Activated T-helper 2 cell treated with anti-CD3 and anti-CD28 coated beads, Interferon-gamma antibody, Interleukin-2, Interleukin-4, amounts not matched to agents 10 μg/mL and 5 μg/mL and 100 μg/mL, durations not matched to agents 14 hours and 24 hours and 36 hours (primary cell): ENCODE results near the gene TOMM40. TPM values are rescaled to one million over a fixed set of nuclear protein-coding genes. Genes with fewer than 3 reads are reported as not detected.
"Not testable (repeated sequence)": the region's sequence is repeated elsewhere in the genome, so short reads cannot be mapped to it uniquely, and the experiment has no call there.

Experiments
- DNase-seq: peaks from one replicate; pipeline ENCODE4 v3.0.0; 2021; ENCODE audit warnings: low spot score
- H3K27ac Mint-ChIP-seq: one replicate; pipeline ENCODE4 v1.8.0; 2021; ENCODE audit warnings: mixed read lengths
- H3K27me3 Mint-ChIP-seq: one replicate; pipeline ENCODE4 v1.8.0; 2021; ENCODE audit warnings: low read depth, mixed read lengths
- H3K36me3 Mint-ChIP-seq: one replicate; pipeline ENCODE4 v1.8.0; 2021; ENCODE audit warnings: low read depth, mixed read lengths
- H3K4me1 Mint-ChIP-seq: one replicate; pipeline ENCODE4 v1.8.0; 2021; ENCODE audit warnings: low read depth, mixed read lengths
- H3K4me3 Mint-ChIP-seq: one replicate; pipeline ENCODE4 v1.8.0; 2021; ENCODE audit warnings: low read depth, mild to moderate bottlenecking, moderate library complexity, mixed read lengths
- H3K9me3 Mint-ChIP-seq: one replicate; pipeline ENCODE4 v1.8.0; 2021; ENCODE audit warnings: mixed read lengths
- intact Hi-C: fragments of 100-400 bp; cut with micrococcal nuclease; formaldehyde crosslinking; loops from one replicate; pipeline ENCODE4 v1.15.1; 2023
- total RNA-seq: library from RNA; stranded (reverse); gene quantifications from 2 replicates; pipeline ENCODE4 v1.2.3, GENCODE V29; 2022

Gene TOMM40
- total RNA-seq, 1 donor from 2014 or later: 152 TPM

DNA sequence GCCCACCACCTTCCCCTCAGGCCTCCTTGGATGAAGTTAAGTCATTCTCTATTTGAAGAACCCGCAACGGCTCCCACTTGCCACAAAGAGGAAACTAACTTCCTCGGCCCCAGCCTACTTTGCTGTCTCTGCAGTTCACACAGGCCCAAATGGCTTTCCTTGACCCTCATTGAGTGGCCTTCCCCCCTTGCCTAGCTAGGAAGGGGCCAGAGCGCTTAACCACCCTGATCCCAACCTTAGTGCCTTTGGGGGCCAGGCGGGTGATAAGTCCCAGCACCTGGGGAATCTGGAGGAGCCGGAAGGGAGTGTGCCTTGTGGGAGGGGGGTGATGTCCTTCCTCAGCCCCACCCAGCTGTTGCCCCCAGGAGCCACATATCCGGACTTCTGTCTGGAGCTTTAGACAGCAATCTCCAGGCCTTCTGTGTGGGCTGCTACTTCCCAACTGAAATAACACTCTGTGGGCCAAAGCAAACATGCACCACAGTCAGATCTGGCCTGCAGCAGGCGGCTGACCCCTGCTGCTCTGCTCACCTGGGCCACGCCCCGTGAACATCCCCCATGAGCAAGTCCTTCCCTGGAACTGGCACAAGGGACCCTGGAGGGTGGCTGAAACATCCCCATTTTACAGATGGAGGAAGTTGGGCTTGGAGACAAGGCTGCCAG, 34.5 kb upstream of the TOMM40 start:
- Mint-ChIP-seq H3K27ac (no peak overlapping the region), H3K4me1 (peaks cover 1% of the 10 kb centered on the region), H3K4me3 (no peak overlapping the region), H3K9me3 (no peaks in the 10 kb centered on the region), H3K36me3 (no peaks in the 10 kb centered on the region), H3K27me3 (peaks cover 2% of the 10 kb centered on the region)
- intact Hi-C loops: no loop called here
- DNase-seq: no peak

- Mint-ChIP-seq H3K36me3 (no peaks in the 10 kb centered on the region), H3K4me1 (peaks cover 1% of the 10 kb centered on the region), H3K27me3 (peaks cover 2% of the 10 kb centered on the region), H3K27ac (no peak overlapping the region), H3K4me3 (no peak overlapping the region), H3K9me3 (no peaks in the 10 kb centered on the region)
- intact Hi-C loops: no loop called here
- DNase-seq: no peak
These were observed 33.2 kb upstream of the TOMM40 start for GRCh38 chr19:44857837-44858236.

DNA sequence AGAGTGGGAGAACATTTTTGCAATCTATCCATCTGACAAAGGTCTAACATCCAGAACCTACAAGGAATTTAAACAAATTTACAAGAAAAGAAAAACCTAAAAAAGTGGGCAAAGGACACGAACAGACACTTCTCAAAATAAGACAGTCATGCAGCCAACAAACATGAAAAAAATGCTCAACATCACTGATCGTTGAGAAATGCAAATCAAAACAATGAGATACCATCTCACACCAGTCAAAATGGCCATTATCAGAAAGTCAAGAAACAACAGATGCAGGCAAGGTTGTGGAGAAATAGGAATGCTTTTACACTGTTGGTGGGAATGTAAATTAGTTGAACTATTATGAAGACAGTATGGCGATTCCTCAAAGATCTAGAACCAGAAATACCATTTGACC, 29.5 kb upstream of the TOMM40 start:
- intact Hi-C loops, DNase-seq, H3K4me3 Mint-ChIP-seq, H3K4me1 Mint-ChIP-seq, H3K27ac Mint-ChIP-seq, H3K27me3 Mint-ChIP-seq, H3K36me3 Mint-ChIP-seq, H3K9me3 Mint-ChIP-seq: not testable (repeated sequence)

DNA sequence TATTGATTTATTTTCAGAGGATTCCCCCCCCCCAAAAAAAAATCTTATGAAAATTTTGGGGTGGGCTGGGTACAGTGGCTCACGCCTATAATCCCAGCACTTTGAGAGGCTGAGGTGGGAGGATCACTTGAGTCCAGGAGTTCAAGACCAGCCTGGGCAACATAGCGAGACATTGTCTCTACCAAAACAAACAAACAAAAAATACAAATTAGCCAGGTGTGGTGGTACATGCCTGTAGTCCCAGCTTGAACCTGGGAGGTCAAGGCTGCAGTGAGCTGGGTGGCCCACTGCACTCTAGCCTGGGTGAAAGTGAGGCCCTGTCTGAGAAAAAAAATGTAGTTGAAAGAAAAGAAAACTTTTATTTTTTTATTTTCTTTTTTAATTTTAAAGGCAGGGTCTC, 27.1 kb upstream of the TOMM40 start:
- no peak for DNase-seq
- intact Hi-C loops: no loop called here
- H3K4me1 Mint-ChIP-seq: no peaks in the 10 kb centered on the region
- H3K9me3 Mint-ChIP-seq: no peaks in the 10 kb centered on the region
- H3K36me3 Mint-ChIP-seq: no peaks in the 10 kb centered on the region
- H3K4me3 Mint-ChIP-seq: no peak overlapping the region
- no peak overlapping the region for H3K27ac Mint-ChIP-seq
- no peaks in the 10 kb centered on the region for H3K27me3 Mint-ChIP-seq

GRCh38 chr19:44865196-44865767, 25.8 kb upstream of the TOMM40 start:
- H3K4me3 Mint-ChIP-seq: no peak overlapping the region
- intact Hi-C loops: no loop called here
- no peak overlapping the region for H3K27ac Mint-ChIP-seq

DNA sequence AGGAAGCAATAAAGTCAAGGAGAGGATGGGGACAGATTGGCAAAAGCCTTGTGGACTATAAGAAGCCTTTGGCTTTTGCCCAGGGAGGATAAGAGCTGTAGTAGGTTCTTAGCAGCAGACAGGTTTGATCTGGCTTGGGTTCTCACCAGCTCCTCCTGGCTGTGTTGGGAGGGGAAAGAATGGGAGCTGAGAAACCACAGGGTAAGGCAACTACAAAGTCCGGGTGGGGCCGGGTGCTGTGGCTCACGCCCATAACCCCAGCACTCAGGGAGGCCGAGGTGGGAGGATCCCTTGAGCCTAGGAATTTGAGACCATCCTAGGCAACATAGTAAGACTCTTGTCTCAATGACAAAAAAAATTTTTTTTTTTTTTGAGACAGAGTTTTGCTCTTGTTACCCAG, 24.4 kb upstream of the TOMM40 start:
- Mint-ChIP-seq H3K36me3 (no peaks in the 10 kb centered on the region), H3K4me1 (no peaks in the 10 kb centered on the region), H3K27me3 (no peaks in the 10 kb centered on the region), H3K9me3 (no peaks in the 10 kb centered on the region), H3K4me3 (no peak overlapping the region), H3K27ac (no peak overlapping the region)
- intact Hi-C loops: no loop called here
- no peak for DNase-seq

More at GRCh38 chr19:44865196-44865767, 25.8 kb upstream of the TOMM40 start:
- DNase-seq: no peak
- no peaks in the 10 kb centered on the region for H3K9me3 Mint-ChIP-seq
- H3K4me1 Mint-ChIP-seq: no peaks in the 10 kb centered on the region
- no peaks in the 10 kb centered on the region for H3K27me3 Mint-ChIP-seq
- H3K36me3 Mint-ChIP-seq: no peaks in the 10 kb centered on the region

GRCh38 chr19:44867578-44867977, 23.5 kb upstream of the TOMM40 start:
- intact Hi-C loops: no loop called here
- no peak overlapping the region for H3K4me3 Mint-ChIP-seq
- H3K36me3 Mint-ChIP-seq: no peaks in the 10 kb centered on the region
- H3K27ac Mint-ChIP-seq: no peak overlapping the region
- DNase-seq: no peak
- no peaks in the 10 kb centered on the region for H3K27me3 Mint-ChIP-seq
- H3K4me1 Mint-ChIP-seq: no peaks in the 10 kb centered on the region
- no peaks in the 10 kb centered on the region for H3K9me3 Mint-ChIP-seq

GRCh38 chr19:44869733-44870470, 21.2 kb upstream of the TOMM40 start:
- DNase-seq: no peak
- intact Hi-C loops: no loop called here
- H3K36me3 Mint-ChIP-seq: no peaks in the 10 kb centered on the region
- no peak overlapping the region for H3K4me3 Mint-ChIP-seq
- no peak overlapping the region for H3K27ac Mint-ChIP-seq
- H3K4me1 Mint-ChIP-seq: no peaks in the 10 kb centered on the region
- no peaks in the 10 kb centered on the region for H3K27me3 Mint-ChIP-seq
- H3K9me3 Mint-ChIP-seq: no peaks in the 10 kb centered on the region

DNA sequence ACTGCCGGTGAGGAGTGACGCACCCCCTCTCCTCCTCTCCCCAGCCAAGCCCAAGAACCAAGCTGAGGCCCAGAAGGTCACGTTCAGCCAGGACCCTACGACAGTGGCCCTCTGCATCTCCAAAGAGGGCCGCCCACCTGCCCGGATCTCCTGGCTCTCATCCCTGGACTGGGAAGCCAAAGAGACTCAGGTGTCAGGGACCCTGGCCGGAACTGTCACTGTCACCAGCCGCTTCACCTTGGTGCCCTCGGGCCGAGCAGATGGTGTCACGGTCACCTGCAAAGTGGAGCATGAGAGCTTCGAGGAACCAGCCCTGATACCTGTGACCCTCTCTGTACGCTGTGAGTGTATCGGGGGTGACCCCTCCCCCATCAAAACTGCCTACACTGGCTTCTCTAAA, 19.2 kb upstream of the TOMM40 start:
- no peaks in the 10 kb centered on the region for H3K36me3 Mint-ChIP-seq
- H3K27ac Mint-ChIP-seq: no peak overlapping the region
- DNase-seq: no peak
- intact Hi-C loops: no loop called here
- H3K4me3 Mint-ChIP-seq: no peak overlapping the region
- no peaks in the 10 kb centered on the region for H3K9me3 Mint-ChIP-seq
- H3K4me1 Mint-ChIP-seq: no peaks in the 10 kb centered on the region
- no peaks in the 10 kb centered on the region for H3K27me3 Mint-ChIP-seq

GRCh38 chr19:44872661-44873060, 18.4 kb upstream of the TOMM40 start:
- Mint-ChIP-seq H3K4me3 (no peak overlapping the region), H3K36me3 (no peaks in the 10 kb centered on the region), H3K27me3 (no peaks in the 10 kb centered on the region), H3K9me3 (no peaks in the 10 kb centered on the region), H3K4me1 (no peaks in the 10 kb centered on the region), H3K27ac (no peak overlapping the region)
- DNase-seq: no peak
- intact Hi-C loops: no loop called here

DNA sequence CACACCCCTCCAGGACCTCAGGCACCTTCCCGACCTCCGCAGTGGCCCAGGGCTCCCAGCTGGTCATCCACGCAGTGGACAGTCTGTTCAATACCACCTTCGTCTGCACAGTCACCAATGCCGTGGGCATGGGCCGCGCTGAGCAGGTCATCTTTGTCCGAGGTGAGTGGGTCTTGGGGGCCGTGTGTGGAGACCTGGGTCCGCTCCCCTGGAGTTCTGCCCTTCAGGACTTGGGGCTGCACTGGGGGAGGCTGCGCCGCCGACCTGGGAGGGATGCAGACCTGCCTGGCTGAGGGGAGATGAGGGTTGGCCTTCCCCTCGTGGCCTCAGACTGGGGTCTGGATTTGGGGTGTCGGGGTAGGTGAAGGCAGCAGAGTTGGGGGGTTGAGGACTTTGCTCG, 16.7 kb upstream of the TOMM40 start:
- intact Hi-C loops: no loop called here
- no peaks in the 10 kb centered on the region for H3K36me3 Mint-ChIP-seq
- H3K4me1 Mint-ChIP-seq: no peaks in the 10 kb centered on the region
- no peak overlapping the region for H3K27ac Mint-ChIP-seq
- H3K9me3 Mint-ChIP-seq: no peaks in the 10 kb centered on the region
- no peak for DNase-seq
- no peak overlapping the region for H3K4me3 Mint-ChIP-seq
- no peaks in the 10 kb centered on the region for H3K27me3 Mint-ChIP-seq

DNA sequence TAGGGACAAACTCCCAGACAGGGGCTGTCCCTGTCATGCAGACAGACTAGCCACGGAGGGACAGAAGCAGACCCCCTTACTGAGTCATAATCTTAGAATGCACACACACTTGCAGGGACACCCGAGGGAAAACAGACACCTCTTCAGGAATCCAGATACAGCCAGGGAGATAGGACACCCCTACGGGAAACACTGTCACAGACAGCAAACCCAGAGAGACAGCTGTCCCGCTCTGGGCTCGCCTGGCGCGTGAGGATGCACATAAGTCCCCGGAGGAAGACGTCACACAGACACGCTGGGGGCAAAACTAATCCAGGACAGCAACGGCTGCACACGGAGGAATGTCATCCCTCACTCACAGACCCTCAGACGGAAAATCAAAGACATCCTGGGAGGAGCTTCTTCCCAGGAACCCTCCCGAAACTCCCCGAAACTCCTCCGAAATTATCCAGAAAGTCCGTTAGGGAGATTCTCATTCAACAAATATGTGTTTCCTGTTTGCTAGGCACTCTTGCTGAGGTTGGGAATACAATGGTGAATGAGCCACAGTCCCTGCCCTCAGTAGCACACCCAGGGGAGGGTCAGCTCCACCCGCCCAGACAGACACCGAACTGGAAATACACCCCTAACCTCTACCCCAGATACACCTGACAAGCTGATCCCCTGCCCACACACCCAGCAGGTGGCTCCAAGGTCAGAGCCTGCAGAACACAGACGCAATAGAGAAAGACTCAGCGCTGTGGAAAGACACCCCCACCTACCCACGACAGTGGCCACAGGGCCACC, 15.2 kb upstream of the TOMM40 start:
- no peak for DNase-seq
- H3K36me3 Mint-ChIP-seq: no peaks in the 10 kb centered on the region
- no peaks in the 10 kb centered on the region for H3K27me3 Mint-ChIP-seq
- H3K4me1 Mint-ChIP-seq: no peaks in the 10 kb centered on the region
- no peak overlapping the region for H3K27ac Mint-ChIP-seq
- no peak overlapping the region for H3K4me3 Mint-ChIP-seq
- intact Hi-C loops: no loop called here
- H3K9me3 Mint-ChIP-seq: no peaks in the 10 kb centered on the region
